Retinal pigment epithelial cell (primary cell): ENCODE results near the gene IL5RA.
A peak's percentile ranks its signal among the peaks of the same experiment; 100 is the strongest.

ENCODE experiments used
- DNase-seq: peaks from one replicate; pipeline ENCODE4 v3.0.0-alpha.2; 2010; ENCODE audit warnings: low read depth
- H3K4me3 ChIP-seq: 2 replicates; pipeline ENCODE4 v1.5.1; 2011; ENCODE audit warnings: mild to moderate bottlenecking, low read length, control low read depth, moderate library complexity
- TF ChIP-seq, protein P1 (sequence below): conservative IDR thresholded peaks from 2 replicates; pipeline ENCODE4 v1.5.1; 2011; ENCODE audit warnings: low read depth, low read length, control low read depth, inconsistent platforms

Gene IL5RA

DNA sequence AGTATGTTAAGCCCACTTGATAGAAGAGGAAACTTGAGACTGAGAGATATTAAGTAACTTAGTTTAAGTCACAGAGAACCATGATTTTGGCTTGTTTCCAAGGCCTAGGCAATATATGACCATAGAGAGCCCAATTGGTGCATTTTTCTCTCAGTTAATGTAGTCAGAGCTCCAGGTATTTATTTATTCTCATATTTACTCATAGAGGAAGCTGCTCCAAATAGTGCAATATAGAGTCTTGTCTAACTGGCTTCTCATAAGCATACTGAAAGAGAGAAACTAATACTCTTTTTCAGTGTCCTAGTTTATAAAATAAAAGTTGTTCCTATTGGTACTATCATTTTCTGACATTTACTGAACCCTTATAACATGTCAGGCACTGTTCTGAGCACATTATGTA, 31.8 kb upstream of the IL5RA start:
- DNase-seq: no peak
- TF ChIP-seq, protein P1, sequence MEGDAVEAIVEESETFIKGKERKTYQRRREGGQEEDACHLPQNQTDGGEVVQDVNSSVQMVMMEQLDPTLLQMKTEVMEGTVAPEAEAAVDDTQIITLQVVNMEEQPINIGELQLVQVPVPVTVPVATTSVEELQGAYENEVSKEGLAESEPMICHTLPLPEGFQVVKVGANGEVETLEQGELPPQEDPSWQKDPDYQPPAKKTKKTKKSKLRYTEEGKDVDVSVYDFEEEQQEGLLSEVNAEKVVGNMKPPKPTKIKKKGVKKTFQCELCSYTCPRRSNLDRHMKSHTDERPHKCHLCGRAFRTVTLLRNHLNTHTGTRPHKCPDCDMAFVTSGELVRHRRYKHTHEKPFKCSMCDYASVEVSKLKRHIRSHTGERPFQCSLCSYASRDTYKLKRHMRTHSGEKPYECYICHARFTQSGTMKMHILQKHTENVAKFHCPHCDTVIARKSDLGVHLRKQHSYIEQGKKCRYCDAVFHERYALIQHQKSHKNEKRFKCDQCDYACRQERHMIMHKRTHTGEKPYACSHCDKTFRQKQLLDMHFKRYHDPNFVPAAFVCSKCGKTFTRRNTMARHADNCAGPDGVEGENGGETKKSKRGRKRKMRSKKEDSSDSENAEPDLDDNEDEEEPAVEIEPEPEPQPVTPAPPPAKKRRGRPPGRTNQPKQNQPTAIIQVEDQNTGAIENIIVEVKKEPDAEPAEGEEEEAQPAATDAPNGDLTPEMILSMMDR: no peak
- no peak overlapping the region for H3K4me3 ChIP-seq

DNA sequence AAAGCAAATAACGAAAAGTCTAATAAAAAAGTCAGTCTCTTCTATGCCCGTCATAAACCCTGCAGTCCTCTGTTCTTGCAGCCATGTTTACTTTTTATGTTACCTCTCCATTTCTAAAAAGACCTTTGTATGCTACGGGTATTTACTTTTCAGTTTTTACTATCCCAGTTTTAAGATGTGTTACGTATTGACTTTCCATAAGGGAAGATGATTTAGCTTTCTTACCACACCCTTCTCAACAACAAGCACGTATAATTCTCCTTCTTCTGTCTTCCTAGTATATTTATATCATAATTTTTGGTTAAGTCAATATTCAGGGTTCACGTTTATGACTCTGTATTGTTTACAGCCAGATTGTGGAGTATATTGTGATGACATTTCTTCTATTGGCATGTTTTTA, 27.4 kb upstream of the IL5RA start:
- TF ChIP-seq, protein P1: no peak
- no peak overlapping the region for H3K4me3 ChIP-seq
- no peak for DNase-seq

DNA sequence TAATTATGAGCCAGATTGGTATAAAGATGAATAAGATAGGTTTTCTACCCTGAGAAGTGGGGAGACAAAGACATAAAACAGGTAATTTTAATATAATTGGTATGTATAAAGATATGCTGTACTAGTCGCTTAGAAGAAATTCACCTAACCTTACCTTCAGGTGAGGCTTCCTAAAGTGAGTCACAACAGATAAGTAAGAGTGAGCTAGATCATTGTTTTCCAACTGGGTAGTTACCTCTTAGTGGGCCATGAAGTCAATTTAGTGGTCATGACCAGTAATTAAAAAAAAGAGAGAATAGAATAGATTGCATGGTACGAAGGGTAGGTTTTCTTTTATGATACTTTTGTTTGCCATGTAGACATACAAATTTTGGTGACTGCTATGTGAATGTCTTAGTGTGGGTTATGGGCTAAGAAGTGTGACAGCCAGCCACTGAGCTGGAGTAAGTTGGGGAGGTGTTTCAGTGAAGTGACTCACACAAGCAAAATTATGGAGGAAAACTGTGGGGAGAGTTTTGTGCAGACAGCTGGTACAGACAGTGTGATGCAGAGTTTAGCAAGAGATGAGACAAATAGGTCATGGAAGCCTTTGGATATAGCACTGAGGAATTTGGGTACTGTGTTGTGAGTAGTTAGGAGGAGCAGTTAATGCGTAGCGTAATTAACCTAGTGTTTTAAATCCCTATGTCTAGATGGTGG, 24.7 kb upstream of the IL5RA start:
- TF ChIP-seq, protein P1: no peak
- no peak for DNase-seq
- H3K4me3 ChIP-seq: no peak overlapping the region

DNA sequence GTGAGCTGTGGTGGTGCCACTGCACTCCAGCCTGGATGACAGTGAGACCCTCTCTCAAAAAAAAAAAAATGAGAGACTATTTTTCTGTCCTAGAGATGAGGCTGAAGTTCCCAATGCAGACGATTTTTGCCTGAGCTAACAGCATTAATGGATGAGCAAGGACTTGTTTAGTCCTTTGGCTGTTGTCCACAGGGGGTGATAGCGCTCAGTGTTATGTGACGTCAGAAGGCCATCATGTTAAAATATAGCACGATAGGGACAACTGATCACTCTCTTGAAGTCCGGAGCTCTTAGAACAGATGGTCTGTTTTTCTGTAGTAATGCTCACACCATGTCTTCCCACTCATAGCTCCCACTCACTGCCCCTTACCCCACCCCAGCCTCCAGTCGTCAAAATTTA, 23.3 kb upstream of the IL5RA start:
- DNase-seq: no peak
- no peak overlapping the region for H3K4me3 ChIP-seq
- TF ChIP-seq, protein P1: no peak

DNA sequence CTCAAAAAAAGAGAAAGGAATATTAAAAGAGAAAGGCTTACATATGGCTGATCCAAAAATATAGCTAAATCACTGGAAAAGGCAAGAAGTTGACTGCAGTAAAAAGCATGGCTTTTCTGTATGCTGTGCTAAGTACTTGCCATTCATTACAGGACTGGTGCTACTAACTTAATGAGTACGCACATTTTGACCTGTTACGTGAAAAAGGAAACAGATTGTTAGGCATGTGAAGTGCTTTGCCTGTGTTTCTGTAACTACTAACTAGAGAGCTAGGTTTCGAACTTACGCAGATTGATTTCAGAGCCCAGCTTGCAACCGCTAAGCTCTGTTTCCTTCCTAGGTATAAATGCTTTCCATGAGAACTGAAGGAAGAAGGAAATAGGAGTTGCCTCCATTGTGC, 19.4 kb upstream of the IL5RA start:
- no peak for DNase-seq

DNA sequence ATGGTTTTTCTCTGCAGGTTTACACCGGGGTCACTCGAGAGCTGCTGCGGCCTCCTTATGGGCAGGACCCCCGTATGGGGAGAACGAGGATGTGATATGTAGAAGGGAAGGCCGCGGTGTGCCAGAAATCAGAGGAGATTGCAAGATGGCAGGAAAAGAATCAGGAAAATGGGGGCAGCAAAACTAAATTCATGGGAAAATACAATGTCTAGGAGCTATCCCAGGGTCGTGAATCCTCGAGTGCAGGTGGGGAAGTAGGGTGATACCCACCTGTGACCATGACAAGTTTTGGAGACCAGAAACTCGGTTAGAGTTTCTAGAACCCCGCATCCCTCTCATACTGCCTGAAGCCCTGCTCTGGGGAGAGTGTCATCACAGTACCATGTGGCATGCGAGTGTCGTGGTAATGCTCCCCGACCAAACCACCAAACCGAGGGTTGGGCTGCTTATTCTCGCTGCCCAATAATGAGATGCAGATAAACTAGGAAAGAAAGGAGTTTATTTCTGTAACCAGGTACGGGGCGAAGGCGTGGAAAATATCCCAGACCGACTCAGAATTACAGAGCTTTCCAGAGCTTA, 17.3 kb upstream of the IL5RA start:
- no peak for DNase-seq
- H3K4me3 ChIP-seq: peak overlapping the region; percentile 81
- TF ChIP-seq, protein P1: no peak

More for the DNA sequence above, 19.4 kb upstream of the IL5RA start:
- H3K4me3 ChIP-seq: no peak overlapping the region
- TF ChIP-seq, protein P1: no peak
